MCF 10A (cell line): ENCODE results near the gene RFX4. TPM values are rescaled to one million over a fixed set of nuclear protein-coding genes. Genes with fewer than 3 reads are reported as not detected.

ENCODE experiments used
- BruUV-seq: library from RNA; stranded (reverse); fragments of 400-500 nt; replicated peaks from 2 replicates; lab custom pipeline; 2021; lab: Mats Ljungman, UMichigan
- CTCF ChIA-PET: fragments of 300-600 bp; sonication (Branson Sonifier 250); formaldehyde crosslinking; extraction: SDS; loops from one replicate; lab custom pipeline; 2021; ENCODE audit warnings: antibody characterized with exemption, inconsistent platforms; lab: Yijun Ruan, JAX
- POLR2A ChIA-PET: fragments of 300-600, 350-650 bp; sonication (Branson Sonifier 250); formaldehyde crosslinking; extraction: SDS; loops from one replicate; lab custom pipeline; 2020; ENCODE audit warnings: antibody characterized with exemption, inconsistent platforms; lab: Yijun Ruan, JAX
- DNase-seq: peaks from one replicate; pipeline ENCODE4 v3.0.0-alpha.2; 2018; ENCODE audit not compliant: unreplicated experiment
- H3K27ac Mint-ChIP-seq: one replicate; pipeline ENCODE4 v1.8.0; 2022; ENCODE audit warnings: mild to moderate bottlenecking, low read depth, mixed read lengths; ENCODE audit not compliant: unreplicated experiment
- H3K27me3 Mint-ChIP-seq: one replicate; pipeline ENCODE4 v1.8.0; 2022; ENCODE audit warnings: mixed read lengths; ENCODE audit not compliant: insufficient read depth, unreplicated experiment
- H3K36me3 Mint-ChIP-seq: one replicate; pipeline ENCODE4 v1.8.0; 2022; ENCODE audit warnings: mild to moderate bottlenecking, moderate library complexity, mixed read lengths; ENCODE audit not compliant: insufficient read depth, unreplicated experiment
- H3K4me1 Mint-ChIP-seq: one replicate; pipeline ENCODE4 v1.8.0; 2022; ENCODE audit warnings: mixed read lengths; ENCODE audit not compliant: insufficient read depth, unreplicated experiment
- H3K4me3 Mint-ChIP-seq: one replicate; pipeline ENCODE4 v1.8.0; 2022; ENCODE audit warnings: mild to moderate bottlenecking, moderate library complexity, mixed read lengths; ENCODE audit not compliant: unreplicated experiment
- H3K9me3 Mint-ChIP-seq: one replicate; pipeline ENCODE4 v1.8.0; 2022; ENCODE audit warnings: mixed read lengths; ENCODE audit not compliant: unreplicated experiment
- intact Hi-C: fragments of 100-400 bp; cut with micrococcal nuclease; formaldehyde crosslinking; loops from 2 replicates; pipeline ENCODE4 v1.14.1; 2022
- total RNA-seq: library from RNA; stranded (reverse); gene quantifications from 2 replicates; pipeline ENCODE4 v1.2.3, GENCODE V29; 2022
- TF ChIP-seq, protein P1 (sequence below): fragments of 200-600 bp; IDR thresholded peaks from one replicate; pipeline ENCODE4 v1.8.0; 2022; ENCODE audit warnings: antibody characterized with exemption, mild to moderate bottlenecking; ENCODE audit not compliant: unreplicated experiment

The RFX4 gene
- total RNA-seq, 1 experiment from 2014 or later: not detected

- ChIA-PET POLR2A (no interaction called here), CTCF (interaction anchor here (0.6 kb wide), 1 partner anchor 14 kb away, joined by 3 read pairs; no protein-coding TSS in a partner anchor)
- no peaks in the 10 kb centered on the region for H3K9me3 Mint-ChIP-seq
- H3K36me3 Mint-ChIP-seq: no peaks in the 10 kb centered on the region
- intact Hi-C loops: no loop called here
- TF ChIP-seq, protein P1, sequence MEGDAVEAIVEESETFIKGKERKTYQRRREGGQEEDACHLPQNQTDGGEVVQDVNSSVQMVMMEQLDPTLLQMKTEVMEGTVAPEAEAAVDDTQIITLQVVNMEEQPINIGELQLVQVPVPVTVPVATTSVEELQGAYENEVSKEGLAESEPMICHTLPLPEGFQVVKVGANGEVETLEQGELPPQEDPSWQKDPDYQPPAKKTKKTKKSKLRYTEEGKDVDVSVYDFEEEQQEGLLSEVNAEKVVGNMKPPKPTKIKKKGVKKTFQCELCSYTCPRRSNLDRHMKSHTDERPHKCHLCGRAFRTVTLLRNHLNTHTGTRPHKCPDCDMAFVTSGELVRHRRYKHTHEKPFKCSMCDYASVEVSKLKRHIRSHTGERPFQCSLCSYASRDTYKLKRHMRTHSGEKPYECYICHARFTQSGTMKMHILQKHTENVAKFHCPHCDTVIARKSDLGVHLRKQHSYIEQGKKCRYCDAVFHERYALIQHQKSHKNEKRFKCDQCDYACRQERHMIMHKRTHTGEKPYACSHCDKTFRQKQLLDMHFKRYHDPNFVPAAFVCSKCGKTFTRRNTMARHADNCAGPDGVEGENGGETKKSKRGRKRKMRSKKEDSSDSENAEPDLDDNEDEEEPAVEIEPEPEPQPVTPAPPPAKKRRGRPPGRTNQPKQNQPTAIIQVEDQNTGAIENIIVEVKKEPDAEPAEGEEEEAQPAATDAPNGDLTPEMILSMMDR: no peak
- H3K4me1 Mint-ChIP-seq: peaks cover 14% of the 10 kb centered on the region
- no peak for DNase-seq
- peaks cover 61% of the 10 kb centered on the region for H3K27me3 Mint-ChIP-seq
- no peak overlapping the region for H3K27ac Mint-ChIP-seq
- H3K4me3 Mint-ChIP-seq: no peak overlapping the region
- no TSS peak for BruUV-seq
These were observed 1.9 kb upstream of the RFX4 start for GRCh38 chr12:106580671-106581508.

GRCh38 chr12:106581543-106582248, 1.1 kb upstream of the RFX4 start:
- no peak overlapping the region for H3K27ac Mint-ChIP-seq
- BruUV-seq: no TSS peak
- H3K9me3 Mint-ChIP-seq: no peaks in the 10 kb centered on the region
- peaks cover 14% of the 10 kb centered on the region for H3K4me1 Mint-ChIP-seq
- no peak for DNase-seq
- H3K36me3 Mint-ChIP-seq: no peaks in the 10 kb centered on the region
- TF ChIP-seq, protein P1: no peak
- ChIA-PET POLR2A (no interaction called here), CTCF (no interaction called here)
- H3K4me3 Mint-ChIP-seq: no peak overlapping the region
- peaks cover 64% of the 10 kb centered on the region for H3K27me3 Mint-ChIP-seq
- intact Hi-C loops: no loop called here

- CTCF ChIA-PET: no interaction called here
- TF ChIP-seq, protein P1: no peak
- H3K36me3 Mint-ChIP-seq: no peaks in the 10 kb centered on the region
- DNase-seq: no peak
- BruUV-seq: no TSS peak
- POLR2A ChIA-PET: no interaction called here
- intact Hi-C loops: no loop called here
- no peak overlapping the region for H3K4me3 Mint-ChIP-seq
- H3K9me3 Mint-ChIP-seq: no peaks in the 10 kb centered on the region
- H3K27ac Mint-ChIP-seq: no peak overlapping the region
- H3K27me3 Mint-ChIP-seq: peaks cover 66% of the 10 kb centered on the region
- peaks cover 14% of the 10 kb centered on the region for H3K4me1 Mint-ChIP-seq
These were observed 584 bp upstream of the RFX4 start for GRCh38 chr12:106582249-106582591.
